DOHH2 (cell line): ENCODE results near the gene ZNF219.

Source experiments
- CTCF ChIP-seq: fragments of 200-600 bp; sonication (generic); IDR thresholded peaks from one replicate; pipeline ENCODE4 v1.5.1; 2014; ENCODE audit warnings: antibody characterized with exemption, mild to moderate bottlenecking, low read depth, low read length; ENCODE audit not compliant: poor library complexity, severe bottlenecking
- EZH2phosphoT487 ChIP-seq: fragments of 200-600 bp; sonication (generic); IDR thresholded peaks from 2 replicates; pipeline ENCODE4 v1.6.1; 2017; ENCODE audit warnings: borderline replicate concordance, mild to moderate bottlenecking, antibody characterized with exemption, low read length, moderate library complexity, mixed read lengths

DNA sequence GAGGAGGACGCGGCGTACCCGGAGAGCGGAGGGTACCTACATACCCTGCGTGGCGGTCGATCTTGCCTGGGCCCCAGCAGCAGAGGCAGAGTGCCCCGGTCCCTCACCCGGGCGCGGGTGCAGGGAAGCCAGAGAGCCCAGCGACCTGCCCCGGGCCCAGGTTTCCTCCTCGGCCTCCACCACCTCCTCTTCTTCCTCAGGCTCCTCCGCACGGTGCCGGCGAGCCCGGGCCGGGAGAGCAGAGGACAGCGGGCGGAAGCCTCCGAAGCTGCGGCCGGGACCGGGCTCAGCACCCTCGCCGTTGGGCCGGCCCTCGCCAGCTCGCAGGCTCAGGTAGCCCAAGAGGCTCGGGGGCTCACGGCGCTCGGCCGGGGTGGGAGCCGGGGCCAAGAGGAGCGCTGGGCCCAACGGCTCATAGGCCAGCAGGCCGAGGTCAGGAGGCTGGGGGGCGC is 6.6 kb downstream of the ZNF219 start:
- TF ChIP-seq CTCF (no peak), EZH2phosphoT487 (no peak)
